NCI-H748 (cell line): ENCODE results near the gene CYP4B1.
"Not testable (repeated sequence)": the region's sequence is repeated elsewhere in the genome, so short reads cannot be mapped to it uniquely, and the experiment has no call there.

Source experiments
- DNase-seq: peaks from one replicate; lab custom pipeline; 2025; ENCODE audit not compliant: unreplicated experiment; lab: John Stamatoyannopoulos, UW

The CYP4B1 gene

DNA sequence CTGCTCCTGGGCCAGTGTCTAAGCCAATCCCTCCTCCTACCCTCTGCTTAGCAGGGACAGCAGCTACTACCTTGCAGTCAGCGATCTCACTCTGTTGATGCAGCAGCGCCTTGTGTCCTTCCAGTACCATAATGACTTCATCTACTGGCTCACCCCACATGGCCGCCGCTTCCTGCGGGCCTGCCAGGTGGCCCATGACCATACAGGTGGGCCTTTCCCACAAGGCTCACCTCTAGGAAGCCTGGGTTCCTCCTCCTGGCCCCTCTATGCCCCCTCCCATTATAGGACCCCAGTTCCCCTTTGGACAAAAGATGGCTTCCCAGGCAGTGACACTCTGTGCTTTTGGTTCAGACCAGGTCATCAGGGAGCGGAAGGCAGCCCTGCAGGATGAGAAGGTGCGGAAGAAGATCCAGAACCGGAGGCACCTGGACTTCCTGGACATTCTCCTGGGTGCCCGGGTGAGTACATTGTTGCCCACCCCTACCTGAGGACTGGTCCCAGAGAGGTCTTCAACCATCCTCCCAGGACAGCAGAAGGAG lies 15.1 kb downstream of the CYP4B1 start:
- DNase-seq = no peak

DNA sequence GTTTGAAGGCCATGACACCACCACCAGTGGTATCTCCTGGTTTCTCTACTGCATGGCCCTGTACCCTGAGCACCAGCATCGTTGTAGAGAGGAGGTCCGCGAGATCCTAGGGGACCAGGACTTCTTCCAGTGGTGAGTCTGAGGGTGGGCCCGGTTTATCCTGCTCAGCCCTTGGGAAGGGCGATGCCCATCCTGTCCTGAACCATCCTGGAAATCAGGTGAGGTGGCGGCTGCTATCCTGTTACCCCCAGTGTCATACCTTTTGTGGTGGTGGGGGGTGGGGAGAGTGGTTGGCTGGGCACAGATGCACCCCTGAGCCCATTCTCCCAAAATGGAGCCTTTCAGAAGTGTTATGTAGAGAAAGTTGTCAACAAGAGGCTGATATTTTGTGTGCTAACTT lies 16.3 kb downstream of the CYP4B1 start:
- DNase-seq = no peak

DNA sequence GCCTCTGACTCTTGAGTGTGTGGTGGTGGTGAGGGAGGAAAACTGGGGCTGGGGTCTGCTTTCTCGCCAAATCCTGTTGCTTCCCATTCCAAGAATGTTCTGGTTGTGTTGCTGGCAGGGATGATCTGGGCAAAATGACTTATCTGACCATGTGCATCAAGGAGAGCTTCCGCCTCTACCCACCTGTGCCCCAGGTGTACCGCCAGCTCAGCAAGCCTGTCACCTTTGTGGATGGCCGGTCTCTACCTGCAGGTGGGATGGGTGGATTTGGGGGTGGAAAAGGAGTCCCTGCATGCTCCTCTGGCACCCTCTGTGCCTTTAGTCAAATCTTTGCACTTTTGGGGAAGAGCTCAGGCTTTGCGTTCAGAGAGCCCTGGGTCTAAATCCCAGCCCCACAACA lies 18.1 kb downstream of the CYP4B1 start:
- DNase-seq = no peak

DNA sequence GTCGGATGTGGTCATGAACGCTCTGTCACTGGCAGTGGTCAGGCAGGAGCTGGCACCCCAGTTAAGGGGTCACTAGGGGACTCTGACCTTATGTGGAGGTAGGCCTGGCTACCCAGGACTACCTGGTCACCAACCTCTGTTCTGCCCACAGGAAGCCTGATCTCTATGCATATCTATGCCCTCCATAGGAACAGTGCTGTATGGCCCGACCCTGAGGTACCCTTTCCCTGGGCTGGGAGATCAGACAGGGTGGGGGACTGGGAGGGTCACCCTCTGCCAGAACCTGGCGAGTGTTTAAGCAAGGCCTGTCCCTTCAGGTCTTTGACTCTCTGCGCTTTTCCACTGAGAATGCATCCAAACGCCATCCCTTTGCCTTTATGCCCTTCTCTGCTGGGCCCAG lies 19.0 kb downstream of the CYP4B1 start:
- no peak for DNase-seq

DNA sequence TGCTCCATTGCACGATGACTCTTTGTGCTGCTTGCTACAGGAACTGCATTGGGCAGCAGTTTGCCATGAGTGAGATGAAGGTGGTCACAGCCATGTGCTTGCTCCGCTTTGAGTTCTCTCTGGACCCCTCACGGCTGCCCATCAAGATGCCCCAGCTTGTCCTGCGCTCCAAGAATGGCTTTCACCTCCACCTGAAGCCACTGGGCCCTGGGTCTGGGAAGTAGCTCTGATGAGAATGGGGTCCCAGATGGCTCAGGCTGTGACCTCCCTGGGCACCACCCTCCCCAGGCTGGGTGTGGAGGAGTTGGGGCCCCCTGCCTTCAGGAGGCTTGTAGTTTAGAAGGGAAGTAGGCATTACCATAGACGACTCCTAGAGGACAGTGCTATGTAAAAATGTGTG lies 19.7 kb downstream of the CYP4B1 start:
- no peak for DNase-seq

DNA sequence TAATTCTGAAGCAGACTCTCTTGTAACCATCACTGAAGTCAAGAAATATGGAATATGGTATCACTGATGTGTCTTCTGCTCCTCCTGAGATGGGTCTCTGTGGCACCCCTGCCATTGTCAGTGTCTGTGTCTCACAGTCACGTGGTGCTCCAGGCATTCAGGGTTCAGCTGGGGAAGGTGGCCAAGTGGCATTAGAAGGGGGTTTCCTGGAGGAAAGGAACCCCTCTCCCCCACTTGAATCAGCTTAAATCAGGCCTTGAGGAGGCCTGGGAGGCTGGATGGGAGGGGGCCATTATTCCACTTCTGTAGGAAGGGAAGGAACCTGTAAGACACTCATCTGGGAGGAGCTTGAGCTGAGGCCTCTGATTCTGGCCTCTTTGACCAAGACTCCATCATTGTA lies 20.5 kb downstream of the CYP4B1 start:
- DNase-seq = no peak

DNA sequence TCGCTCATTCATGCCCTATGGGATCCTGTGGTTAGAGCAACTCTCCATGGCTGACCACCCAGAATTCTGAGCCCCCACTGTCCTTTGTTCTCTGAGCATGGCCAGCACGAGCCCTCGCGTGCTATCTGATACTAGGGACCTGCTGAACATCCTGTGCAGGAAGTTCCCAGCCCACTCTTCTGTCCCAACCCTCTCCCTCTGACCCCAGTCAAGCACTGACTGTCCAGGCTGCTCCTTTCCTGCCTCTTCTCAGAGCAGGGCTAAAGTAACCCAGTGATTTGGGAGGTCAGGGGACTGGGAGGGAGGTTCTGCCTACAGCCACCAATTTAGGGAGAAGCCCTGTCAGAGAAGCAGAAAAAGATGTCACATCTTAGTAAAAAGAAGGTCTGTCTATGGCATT lies 21.2 kb downstream of the CYP4B1 start:
- DNase-seq = no peak

DNA sequence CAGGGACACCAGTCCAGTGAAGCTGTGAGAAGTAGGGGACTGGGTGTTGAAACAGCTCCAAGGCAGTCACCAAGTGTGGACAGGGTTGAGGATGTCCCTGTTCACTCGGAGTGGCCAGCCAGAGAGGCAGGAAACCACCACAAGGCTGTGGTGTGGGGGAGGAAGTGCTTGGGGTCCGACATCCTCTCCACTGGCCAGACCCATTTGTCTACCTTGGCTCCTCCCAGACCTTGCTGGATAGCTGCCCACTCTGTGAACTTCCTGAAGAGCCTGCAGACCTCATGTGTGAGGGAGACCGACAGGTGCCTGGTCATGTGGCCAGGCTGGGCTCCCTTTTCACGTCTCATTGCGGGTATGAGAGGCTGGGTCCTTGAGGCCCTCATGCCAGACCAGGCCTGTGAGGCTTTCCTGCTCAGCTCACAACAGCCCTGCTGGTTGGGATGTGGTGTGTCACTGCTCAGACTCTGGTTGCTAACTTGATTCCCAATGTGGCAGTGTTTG lies 21.8 kb downstream of the CYP4B1 start:
- DNase-seq = no peak

DNA sequence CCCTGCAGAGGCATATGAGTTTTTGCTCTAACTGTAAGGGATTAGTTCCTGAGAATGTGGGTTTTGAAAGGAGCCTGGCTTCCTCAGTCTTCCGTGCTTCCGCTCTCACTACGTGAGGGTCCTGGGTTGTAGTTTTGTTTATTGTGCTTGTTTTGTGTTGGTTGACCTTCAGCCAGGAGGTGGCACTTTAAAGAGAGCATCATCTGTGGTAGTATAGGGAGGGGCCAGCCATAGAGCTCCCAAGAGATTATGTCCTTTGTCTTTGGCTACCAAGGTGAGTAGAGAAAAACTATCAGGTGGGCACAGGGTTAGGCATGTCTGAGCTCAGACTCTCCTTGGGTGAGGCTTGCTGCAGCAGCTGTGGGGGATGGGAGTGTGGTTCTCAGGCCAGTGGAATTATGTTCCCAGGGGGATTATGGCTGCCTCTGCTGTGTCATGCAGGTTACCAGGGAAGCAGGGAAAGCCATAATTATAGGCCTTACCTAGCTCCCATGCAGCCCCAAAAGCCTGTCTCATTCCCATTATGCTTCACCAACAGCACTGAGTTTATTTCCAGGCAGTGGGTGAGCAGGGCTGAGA lies 23.5 kb downstream of the CYP4B1 start:
- DNase-seq = peak; percentile 43

DNA sequence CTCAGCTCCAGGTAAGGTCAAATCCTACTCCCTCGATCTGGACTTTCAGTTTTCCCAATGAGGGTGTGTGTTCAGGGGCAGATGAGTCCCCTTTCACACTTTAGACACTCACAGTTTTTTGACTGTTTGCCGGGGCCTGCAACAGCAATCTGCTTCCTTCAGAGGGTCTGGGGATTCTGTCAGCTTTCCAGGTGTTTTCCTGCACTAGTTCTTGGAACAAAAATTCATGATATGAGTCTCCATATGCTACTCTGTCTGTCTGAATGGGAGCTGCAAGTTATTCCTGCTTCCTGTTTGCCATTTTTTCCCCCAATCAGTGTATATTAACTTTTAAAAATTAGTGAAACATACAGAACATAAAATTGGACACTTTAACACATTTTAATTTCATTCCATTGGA lies 24.3 kb downstream of the CYP4B1 start:
- DNase-seq = no peak

DNA sequence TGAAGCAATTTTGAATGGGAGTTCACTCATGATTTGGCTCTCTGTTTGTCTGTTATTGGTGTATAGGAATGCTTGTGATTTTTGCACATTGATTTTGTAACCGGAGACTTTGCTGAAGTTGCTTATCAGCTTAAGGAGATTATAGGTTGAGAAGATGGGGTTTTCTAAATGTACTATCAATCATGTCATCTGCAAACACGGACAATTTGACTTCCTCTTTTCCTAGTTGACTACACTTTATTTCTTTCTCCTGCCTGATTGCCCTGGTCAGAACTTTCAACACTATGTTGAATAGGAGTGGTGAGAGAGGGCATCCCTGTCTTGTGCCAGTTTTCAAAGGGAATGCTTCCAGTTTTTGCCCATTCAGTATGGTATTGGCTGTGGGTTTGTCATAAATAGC lies 28.0 kb downstream of the CYP4B1 start:
- DNase-seq = not testable (repeated sequence)

DNA sequence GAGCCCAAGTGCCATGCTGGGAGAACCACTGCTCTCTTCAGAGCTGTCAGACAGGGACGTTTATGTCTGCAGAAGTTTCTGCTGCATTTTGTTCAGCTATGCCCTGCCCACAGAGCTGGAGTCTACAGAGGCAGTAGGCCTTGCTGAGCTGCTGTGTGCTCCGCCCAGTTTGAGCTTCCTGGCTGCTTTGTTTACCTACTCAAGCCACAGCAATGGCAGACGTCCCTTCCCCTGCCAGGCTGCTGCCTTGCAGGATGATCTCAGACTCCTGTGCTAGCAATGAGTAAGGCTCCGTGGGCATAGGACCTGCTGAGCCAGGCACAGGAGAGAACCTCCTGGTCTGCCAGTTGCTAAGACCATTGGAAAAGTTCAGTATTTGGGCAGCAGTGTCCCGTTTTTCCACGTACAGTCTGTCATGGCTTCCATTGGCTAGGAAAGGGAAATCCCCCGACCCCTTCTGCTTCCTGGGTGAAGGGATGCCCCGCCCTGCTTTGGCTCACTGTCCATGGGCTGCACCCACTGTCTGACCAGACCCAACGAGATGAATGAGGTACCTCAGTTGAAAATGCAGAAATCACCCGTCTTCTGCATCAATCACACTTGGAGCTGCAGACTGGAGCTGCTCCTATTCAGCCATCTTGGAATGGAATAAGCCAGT lies 31.9 kb downstream of the CYP4B1 start:
- peak; percentile 47 for DNase-seq

DNA sequence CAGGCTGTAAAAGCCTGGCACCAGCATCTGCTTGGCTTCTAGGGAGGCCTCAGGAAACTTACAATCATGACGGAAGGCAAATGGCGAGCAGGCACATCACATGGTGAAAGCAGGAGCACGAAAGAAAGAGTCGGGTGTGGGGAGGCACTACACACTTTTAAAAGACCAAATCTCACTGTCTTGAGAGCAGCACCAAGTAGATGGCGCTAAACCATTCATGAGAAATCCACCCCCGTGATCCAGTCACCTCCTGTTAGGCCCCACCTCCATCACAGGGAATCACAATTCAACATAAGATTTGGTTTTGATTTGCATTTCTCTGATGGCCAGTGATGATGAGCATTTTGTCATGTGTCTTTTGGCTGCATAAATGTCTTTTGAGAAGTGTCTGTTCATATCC lies 36.6 kb downstream of the CYP4B1 start:
- DNase-seq = not testable (repeated sequence)

DNA sequence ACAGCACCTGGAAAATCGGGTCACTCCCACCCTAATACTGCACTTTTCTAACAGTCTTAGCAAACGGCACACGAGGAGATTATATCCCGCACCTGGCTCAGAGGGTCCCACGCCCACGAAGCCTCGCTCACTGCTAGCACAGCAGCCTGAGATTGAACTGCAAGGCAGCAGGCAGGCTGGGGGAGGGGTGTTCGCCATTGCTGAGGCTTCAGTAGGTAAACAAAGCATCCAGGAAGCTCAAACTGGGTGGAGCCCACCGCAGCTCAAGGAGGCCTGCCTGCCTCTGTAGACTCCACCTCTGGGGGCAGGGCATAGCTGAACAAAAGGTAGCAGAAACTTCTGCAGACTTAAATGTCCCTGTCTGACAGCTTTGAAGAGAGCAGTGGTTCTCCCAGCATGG lies 47.5 kb downstream of the CYP4B1 start:
- peak; percentile 10 for DNase-seq

DNA sequence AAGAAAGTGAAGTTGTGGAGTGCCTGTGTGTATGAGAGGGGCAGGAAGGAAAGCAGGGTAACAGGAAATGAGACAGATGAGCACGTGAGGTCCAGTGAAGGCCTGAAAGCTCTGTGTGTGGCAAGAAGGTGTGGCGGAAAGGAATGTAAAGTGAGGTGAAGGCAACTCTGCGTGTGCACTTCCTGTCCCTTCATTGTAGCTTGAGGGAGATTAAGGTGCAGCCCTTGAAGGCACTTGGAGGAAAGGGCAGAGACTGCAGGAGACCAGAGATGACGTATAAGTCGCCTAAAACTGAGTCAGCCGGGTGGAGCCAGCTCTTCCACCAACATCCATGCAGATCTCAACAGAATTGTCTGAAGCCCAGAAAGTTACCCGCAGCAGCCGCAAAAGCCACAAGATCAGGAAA lies 58.8 kb downstream of the CYP4B1 start:
- not testable (repeated sequence) for DNase-seq

DNA sequence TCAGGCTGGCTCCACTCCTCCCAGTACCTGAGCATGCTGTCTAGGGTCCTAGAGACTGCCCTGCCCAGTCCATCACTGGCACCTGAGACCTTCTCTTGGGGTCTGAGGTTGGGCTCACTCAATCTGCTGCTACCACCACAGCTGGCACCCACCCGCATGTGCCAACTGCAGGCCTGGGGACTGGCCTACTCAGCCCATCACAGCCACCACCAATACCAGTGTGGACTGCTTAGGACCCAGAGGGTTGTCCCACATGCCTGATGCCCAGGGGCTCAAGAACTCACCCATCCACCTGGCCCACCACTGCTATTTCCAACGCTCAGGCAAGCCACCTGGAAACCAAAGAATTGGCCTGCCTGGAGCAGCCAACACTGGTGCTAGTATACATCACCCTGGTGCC lies 63.5 kb downstream of the CYP4B1 start:
- DNase-seq = no peak
